ENCODE measurements around the gene OR51F1.
A peak's percentile ranks its signal among the peaks of the same experiment; 100 is the strongest.
"Not testable (repeated sequence)": the region's sequence is repeated elsewhere in the genome, so short reads cannot be mapped to it uniquely, and the experiment has no call there.

OR51F1 gene

GRCh38 chr11:4722616-4723534 is 46.9 kb downstream of the OR51F1 start:
- not testable (repeated sequence) for H3K27ac ChIP-seq
- peak; percentile 29 for TF ChIP-seq CTCF (IDR thresholded peaks at IDR 0.05)
